Body of pancreas (tissue), 4 donors: ENCODE measurements around the gene PLPP1. TPM values are rescaled to one million over a fixed set of nuclear protein-coding genes. Genes with fewer than 3 reads are reported as not detected.

Source experiments
- ATAC-seq: fragments of 150-250 bp; one replicate; pipeline ENCODE4 v1.9.1; 2016
- DNase-seq, 4 donors: peaks; one replicate each; pipeline ENCODE4 v3.0.0-alpha.2; 2019
- H3K27ac ChIP-seq, 4 donors: fragments of 200-600 bp; sonication (generic); 1 replicate in 3 of 4; 2 replicates in 1 of 4; pipeline versions ENCODE4 v1.5.1 to v1.6.1; 2016 to 2019; ENCODE audit warnings: mild to moderate bottlenecking in 1 of 4, mixed read lengths in 1 of 4, moderate library complexity in 1 of 4
- H3K27me3 ChIP-seq, 2 donors: fragments of 200-600 bp; sonication (generic); one replicate each; pipeline ENCODE4 v1.6.0; 2016; ENCODE audit warnings: mild to moderate bottlenecking in 1 of 2
- H3K36me3 ChIP-seq, 2 donors: fragments of 200-600 bp; sonication (generic); replicated peaks in 1 of 2; 2 replicates each; pipeline ENCODE4 v1.5.1; 2016; ENCODE audit warnings: low read depth in 2 of 2; ENCODE audit not compliant: insufficient read depth in 1 of 2
- H3K4me1 ChIP-seq: fragments of 200-600 bp; sonication (generic); one replicate; pipeline ENCODE4 v1.6.0; 2016
- H3K4me3 ChIP-seq, 2 donors: fragments of 200-600 bp; sonication (generic); 1 replicate in 1 of 2; 2 replicates in 1 of 2; pipeline ENCODE4 v1.5.1; 2016 to 2019
- H3K9me3 ChIP-seq, 3 donors: fragments of 200-600 bp; sonication (generic); 1 replicate in 2 of 3; 2 replicates in 1 of 3; pipeline ENCODE4 v1.5.1; 2016
- CTCF ChIP-seq, 7 experiments: fragments of 450-650 bp in 4 of 7; fragments of 200-600 bp in 3 of 7; sonication (generic) in 3 of 7; IDR thresholded peaks; one replicate each; pipeline ENCODE4 v1.5.1; 2016 to 2019; ENCODE audit warnings: antibody characterized with exemption in 7 of 7
- POLR2A ChIP-seq, 3 donors: fragments of 450-650 bp; IDR thresholded peaks; one replicate each; pipeline ENCODE4 v1.6.1; 2016; ENCODE audit warnings: antibody characterized with exemption in 3 of 3, mild to moderate bottlenecking in 2 of 3
- WGBS, 2 donors: methylation state at CpG; one replicate each; pipeline ENCODE4 v1.1.5; 2017; 5-methylcytosine and 5-hydroxymethylcytosine counted together
- intact Hi-C: fragments of 100-400 bp; cut with DNase I; formaldehyde crosslinking; loops from one replicate; pipeline ENCODE4 v1.15.1; 2023
- total RNA-seq, 2 donors: library from RNA; depleted of rRNA; stranded (reverse); fragments of >200 nt; gene quantifications; one replicate each; pipeline ENCODE4 v1.1.0, GENCODE V29; 2016

PLPP1 gene
- total RNA-seq, 2 donors from 2014 or later: 88.2 to 227 TPM

- intact Hi-C loops: no loop called here
- Histone ChIP-seq H3K4me1 (peaks cover 19% of the 10 kb centered on the region), H3K27me3 (no peaks in the 10 kb centered on the region), H3K9me3 (no peaks in the 10 kb centered on the region), H3K36me3 (no peaks in the 10 kb centered on the region), H3K27ac (no peak overlapping the region), H3K4me3 (no peak overlapping the region)
- WGBS, 2 donors: 32 to 45% methylated on average over 3 of the region's 3 CpGs
- DNase-seq: no peak
- no peak for TF ChIP-seq POLR2A (IDR thresholded peaks at IDR 0.05)
- TF ChIP-seq CTCF (IDR thresholded peaks at IDR 0.05): no peak
- ATAC-seq: no peak
Measured at GRCh38 chr5:55485073-55485472, 49.7 kb downstream of the PLPP1 start.

- Histone ChIP-seq H3K4me1 (peaks cover 20% of the 10 kb centered on the region), H3K36me3 (no peaks in the 10 kb centered on the region), H3K9me3 (no peaks in the 10 kb centered on the region), H3K4me3 (no peak overlapping the region), H3K27ac (no peak overlapping the region), H3K27me3 (no peaks in the 10 kb centered on the region)
- TF ChIP-seq CTCF (IDR thresholded peaks at IDR 0.05): no peak
- TF ChIP-seq POLR2A (IDR thresholded peaks at IDR 0.05): no peak
- DNase-seq: no peak
- ATAC-seq: no peak
- intact Hi-C loops: no loop called here
- 93 to 94% methylated on average over 1 of the region's 1 CpG for WGBS, 2 donors
Measured at GRCh38 chr5:55484531-55484930, 50.2 kb downstream of the PLPP1 start.

GRCh38 chr5:55483885-55484284 is 50.9 kb downstream of the PLPP1 start:
- WGBS, 2 donors: 85 to 86% methylated on average over 3 of the region's 3 CpGs
- Histone ChIP-seq H3K27ac (no peak overlapping the region), H3K36me3 (no peaks in the 10 kb centered on the region), H3K27me3 (no peaks in the 10 kb centered on the region), H3K4me3 (no peak overlapping the region), H3K4me1 (peaks cover 20% of the 10 kb centered on the region), H3K9me3 (no peaks in the 10 kb centered on the region)
- TF ChIP-seq CTCF (IDR thresholded peaks at IDR 0.05) (no peak), POLR2A (IDR thresholded peaks at IDR 0.05) (no peak)
- no peak for DNase-seq
- intact Hi-C loops: no loop called here
- ATAC-seq: no peak

GRCh38 chr5:55481293-55481855 is 53.4 kb downstream of the PLPP1 start:
- Histone ChIP-seq H3K36me3 (no peaks in the 10 kb centered on the region), H3K9me3 (no peaks in the 10 kb centered on the region), H3K4me1 (peaks cover 20% of the 10 kb centered on the region), H3K4me3 (no peak overlapping the region), H3K27me3 (no peaks in the 10 kb centered on the region), H3K27ac (no peak overlapping the region)
- TF ChIP-seq CTCF (IDR thresholded peaks at IDR 0.05): no peak
- no peak for TF ChIP-seq POLR2A (IDR thresholded peaks at IDR 0.05)
- ATAC-seq (no peak), DNase-seq (no peak)
- intact Hi-C loops: no loop called here
- 90 to 92% methylated on average over 3 of the region's 3 CpGs for WGBS, 2 donors

- no peak overlapping the region for H3K27ac ChIP-seq
- peaks cover 14% of the 10 kb centered on the region for H3K4me1 ChIP-seq
- no peaks in the 10 kb centered on the region for H3K36me3 ChIP-seq
- H3K9me3 ChIP-seq: no peaks in the 10 kb centered on the region
- no peaks in the 10 kb centered on the region for H3K27me3 ChIP-seq
- no peak for ATAC-seq
- no peak overlapping the region for H3K4me3 ChIP-seq
- DNase-seq: no peak
- intact Hi-C loops: no loop called here
- 81 to 93% methylated on average over 3 of the region's 3 CpGs for WGBS, 2 donors
- no peak for TF ChIP-seq CTCF (IDR thresholded peaks at IDR 0.05)
- TF ChIP-seq POLR2A (IDR thresholded peaks at IDR 0.05): no peak
Measured at GRCh38 chr5:55480781-55481180, 54.0 kb downstream of the PLPP1 start.
